Heart left ventricle (tissue), 13 donors: ENCODE data around the gene GGT5.
A peak's percentile ranks its signal among the peaks of the same experiment; 100 is the strongest.

ENCODE experiments used
- CTCF ChIP-seq, 12 donors: fragments of 200-600 bp; sonication (generic) in 4 of 12; IDR thresholded peaks; one replicate each; pipeline versions ENCODE4 v1.5.0 to v1.8.0; 2018 to 2022; ENCODE audit warnings: antibody characterized with exemption in 12 of 12, mild to moderate bottlenecking in 5 of 12
- POLR2A ChIP-seq, 2 donors: fragments of 450-650 bp; IDR thresholded peaks; one replicate each; pipeline ENCODE4 v1.6.1; 2017; ENCODE audit warnings: antibody characterized with exemption in 2 of 2, mild to moderate bottlenecking in 2 of 2, moderate library complexity in 2 of 2
- donor health status: ischemic (EF 13 %, LVEDD 7.1; RV severe dilation, severe dysfunction).
- donor health status: DM: no; HTN: yes; CAD: no.
- donor health status: DM: no; HTN: no; CAD: no.
- donor health status: ischemic (EF 25% LVEDD 6.9; RV normal size, moderate dysfunction).
- donor health status: ischemic (EF 25% LVEDD 5.7; RV mildly dilated, moderate dysfunction).
- donor health status: ischemic (EF 35%, LVEDD 5.7; RV mildly dilated, moderate dysfunction).
- donor health status: nonischemic (EF 11% LVEDD 7.7; RV severe dilation, severe dysfunction).
- donor health status: DM: yes; HTN: yes; CAD: no.
- donor health status: PGD.
- donor health status: ischemic (EF 29% LVEDD 5.4; RV normal size, mild dysfunction).
- donor health status: nonischemic (EF 23%, LVEDD 6.1; RV moderate dilation, normal function).

GRCh38 chr22:24270556-24271385 lies 25.9 kb upstream of the GGT5 start, which contains the start of gene SPECC1L:
- TF ChIP-seq POLR2A (IDR thresholded peaks at IDR 0.05) = peak; percentile 76 to 96
- peak in 10 of 12 donors; percentile 13 to 68 (median 38) for TF ChIP-seq CTCF (IDR thresholded peaks at IDR 0.05)
